WI38 (cell line): ENCODE data around the gene ABHD15.
"Not testable (repeated sequence)": the region's sequence is repeated elsewhere in the genome, so short reads cannot be mapped to it uniquely, and the experiment has no call there.

Source experiments
- H3K4me3 ChIP-seq: 2 replicates; pipeline ENCODE4 v1.5.1; 2011; ENCODE audit warnings: low read depth, mild to moderate bottlenecking, control low read depth, low read length
- CTCF ChIP-seq: IDR thresholded peaks from 2 replicates; pipeline ENCODE4 v1.5.1; 2012; ENCODE audit warnings: low read depth, mild to moderate bottlenecking, control low read depth, low read length

The ABHD15 gene

GRCh38 chr17:29562615-29563014 lies 4.2 kb downstream of the ABHD15 start:
- TF ChIP-seq CTCF: no peak
- no peak overlapping the region for H3K4me3 ChIP-seq

- H3K4me3 ChIP-seq: no peak overlapping the region
- TF ChIP-seq CTCF: no peak
Measured at GRCh38 chr17:29561554-29562517, 5.0 kb downstream of the ABHD15 start.

- no peak for TF ChIP-seq CTCF
- H3K4me3 ChIP-seq: no peak overlapping the region
Measured at GRCh38 chr17:29560316-29560715, 6.5 kb downstream of the ABHD15 start.

GRCh38 chr17:29559640-29560039 lies 7.2 kb downstream of the ABHD15 start:
- H3K4me3 ChIP-seq: no peak overlapping the region
- TF ChIP-seq CTCF: no peak

DNA sequence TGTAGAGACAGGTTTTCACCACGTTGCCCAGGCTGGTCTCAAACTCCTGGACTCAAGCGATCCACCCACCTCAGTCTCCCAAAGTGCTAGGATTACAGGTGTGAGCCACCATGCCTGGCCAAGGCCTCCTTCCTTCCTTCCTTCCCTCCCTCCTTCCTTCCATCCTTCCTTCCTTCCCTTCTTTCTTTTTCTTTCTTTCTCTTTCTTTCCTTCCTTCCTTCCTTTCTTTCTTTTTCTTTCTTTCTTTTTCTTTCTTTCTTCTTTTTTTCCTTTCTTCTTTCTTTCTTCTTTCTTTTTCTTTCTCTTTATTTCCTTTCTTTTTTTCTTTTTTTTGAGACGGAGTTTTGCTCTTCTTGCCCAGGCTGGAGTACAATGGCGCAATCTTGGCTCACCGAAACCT lies 8.7 kb downstream of the ABHD15 start:
- H3K4me3 ChIP-seq: not testable (repeated sequence)

- H3K4me3 ChIP-seq: no peak overlapping the region
- no peak for TF ChIP-seq CTCF
Measured at GRCh38 chr17:29557739-29558116, 9.1 kb downstream of the ABHD15 start.

DNA sequence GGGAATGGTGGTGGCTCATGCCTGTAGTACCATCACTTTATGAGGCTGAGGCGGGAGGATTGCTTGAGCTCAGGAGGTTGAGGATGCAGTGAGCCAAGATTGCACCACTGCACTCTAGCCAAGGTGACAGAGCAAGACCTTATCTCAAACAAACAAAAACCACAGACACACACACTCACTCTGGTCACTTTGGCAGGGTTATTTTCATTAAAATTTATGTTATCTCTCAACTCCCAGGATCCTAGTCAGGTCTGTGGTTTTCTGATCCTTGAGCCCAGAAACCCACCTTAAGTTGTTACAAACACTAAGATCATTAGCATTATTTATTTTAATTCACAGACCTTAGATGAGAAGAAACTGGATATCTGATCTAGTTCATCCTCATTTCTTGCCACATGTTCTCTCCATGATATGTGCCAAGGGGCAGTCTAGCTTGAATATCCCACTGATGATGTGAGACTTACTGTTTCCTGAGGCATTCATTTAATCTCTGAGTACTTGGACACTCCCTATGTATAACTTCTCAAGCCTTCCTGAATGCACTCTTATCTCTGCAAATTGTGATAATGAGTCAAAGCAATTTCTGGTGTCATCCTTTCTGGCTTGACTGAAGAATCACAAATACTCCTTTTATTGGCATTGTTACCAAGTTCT lies 9.6 kb downstream of the ABHD15 start:
- no peak overlapping the region for H3K4me3 ChIP-seq
- no peak for TF ChIP-seq CTCF
